ENCODE data around the gene USP3.

DNA sequence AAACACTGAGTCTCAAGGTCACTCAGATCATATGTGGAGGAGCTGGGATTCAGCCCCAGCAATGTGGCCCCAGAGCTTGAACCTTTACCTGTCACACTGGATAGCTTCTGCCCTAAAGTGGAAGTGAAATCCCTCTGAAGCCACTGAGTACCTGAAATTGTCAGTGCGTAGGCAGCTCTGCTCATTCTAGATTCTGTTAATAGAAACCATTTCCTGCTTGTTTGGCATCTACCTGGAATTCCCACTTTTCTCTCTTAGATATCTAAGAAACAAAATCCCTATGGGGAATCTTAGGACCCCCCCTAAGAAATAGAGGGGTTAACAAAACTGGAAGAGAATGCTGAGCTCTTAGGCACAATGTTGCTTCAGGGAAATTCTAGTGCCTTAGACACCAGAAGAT is 122.6 kb downstream of the USP3 start:
- TF ChIP-seq, protein P1, sequence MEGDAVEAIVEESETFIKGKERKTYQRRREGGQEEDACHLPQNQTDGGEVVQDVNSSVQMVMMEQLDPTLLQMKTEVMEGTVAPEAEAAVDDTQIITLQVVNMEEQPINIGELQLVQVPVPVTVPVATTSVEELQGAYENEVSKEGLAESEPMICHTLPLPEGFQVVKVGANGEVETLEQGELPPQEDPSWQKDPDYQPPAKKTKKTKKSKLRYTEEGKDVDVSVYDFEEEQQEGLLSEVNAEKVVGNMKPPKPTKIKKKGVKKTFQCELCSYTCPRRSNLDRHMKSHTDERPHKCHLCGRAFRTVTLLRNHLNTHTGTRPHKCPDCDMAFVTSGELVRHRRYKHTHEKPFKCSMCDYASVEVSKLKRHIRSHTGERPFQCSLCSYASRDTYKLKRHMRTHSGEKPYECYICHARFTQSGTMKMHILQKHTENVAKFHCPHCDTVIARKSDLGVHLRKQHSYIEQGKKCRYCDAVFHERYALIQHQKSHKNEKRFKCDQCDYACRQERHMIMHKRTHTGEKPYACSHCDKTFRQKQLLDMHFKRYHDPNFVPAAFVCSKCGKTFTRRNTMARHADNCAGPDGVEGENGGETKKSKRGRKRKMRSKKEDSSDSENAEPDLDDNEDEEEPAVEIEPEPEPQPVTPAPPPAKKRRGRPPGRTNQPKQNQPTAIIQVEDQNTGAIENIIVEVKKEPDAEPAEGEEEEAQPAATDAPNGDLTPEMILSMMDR (conservative IDR thresholded peaks at IDR 0.05) = no peak
- no peak for TF ChIP-seq ZFX (IDR thresholded peaks at IDR 0.05)
